Stimulated activated CD8-positive, alpha-beta memory T cell treated with anti-CD3 and anti-CD28 coated beads, Interleukin-15, amount 100 ng/mL, for 24 hours (primary cell): ENCODE data around the gene FAM110A.
"Not testable (repeated sequence)": the region's sequence is repeated elsewhere in the genome, so short reads cannot be mapped to it uniquely, and the experiment has no call there.

Experiments used
- DNase-seq: peaks from one replicate; pipeline ENCODE4 v3.0.0-alpha.2; 2020; ENCODE audit warnings: low read depth

The FAM110A gene

GRCh38 chr20:823574-823902 lies 10.0 kb upstream of the FAM110A start:
- DNase-seq: no peak

GRCh38 chr20:824490-824889 lies 9.0 kb upstream of the FAM110A start:
- no peak for DNase-seq

- DNase-seq: no peak
Measured at GRCh38 chr20:824916-825315, 8.6 kb upstream of the FAM110A start.

GRCh38 chr20:825710-826421 lies 7.6 kb upstream of the FAM110A start:
- no peak for DNase-seq

- no peak for DNase-seq
Measured at GRCh38 chr20:826695-827323, 6.7 kb upstream of the FAM110A start.

GRCh38 chr20:827981-828380 lies 5.5 kb upstream of the FAM110A start:
- not testable (repeated sequence) for DNase-seq

- DNase-seq: no peak
Measured at GRCh38 chr20:828987-829386, 4.5 kb upstream of the FAM110A start.

GRCh38 chr20:829551-829950 lies 4.0 kb upstream of the FAM110A start:
- no peak for DNase-seq

GRCh38 chr20:830011-830521 lies 3.4 kb upstream of the FAM110A start:
- DNase-seq: no peak

- DNase-seq: no peak
Measured at GRCh38 chr20:831251-831650, 2.3 kb upstream of the FAM110A start.

- DNase-seq: no peak
Measured at GRCh38 chr20:831956-832355, 1.6 kb upstream of the FAM110A start.

- no peak for DNase-seq
Measured at GRCh38 chr20:833121-833449, 430 bp upstream of the FAM110A start.

- DNase-seq: no peak
Measured at GRCh38 chr20:834151-834746, 734 bp downstream of the FAM110A start.

GRCh38 chr20:835608-836045 lies 2.1 kb downstream of the FAM110A start:
- DNase-seq: no peak

GRCh38 chr20:836190-836589 lies 2.7 kb downstream of the FAM110A start:
- DNase-seq: no peak

- no peak for DNase-seq
Measured at GRCh38 chr20:839015-839414, 5.5 kb downstream of the FAM110A start.

- DNase-seq: no peak
Measured at GRCh38 chr20:839626-840025, 6.1 kb downstream of the FAM110A start.

GRCh38 chr20:840503-840857 lies 7.0 kb downstream of the FAM110A start:
- DNase-seq: no peak

- no peak for DNase-seq
Measured at GRCh38 chr20:840858-841567, 7.5 kb downstream of the FAM110A start.

GRCh38 chr20:841568-842546 lies 8.3 kb downstream of the FAM110A start:
- no peak for DNase-seq

GRCh38 chr20:842547-842940 lies 9.0 kb downstream of the FAM110A start:
- no peak for DNase-seq

GRCh38 chr20:843912-844311 lies 10.4 kb downstream of the FAM110A start:
- DNase-seq: no peak
